Astrocyte (in vitro differentiated cells and primary cell): ENCODE data around the gene KCNQ1. TPM values are rescaled to one million over a fixed set of nuclear protein-coding genes. Genes with fewer than 3 reads are reported as not detected.

Experiments
- DNase-seq: peaks from one replicate; pipeline ENCODE4 v3.0.0-alpha.2; 2010; ENCODE audit warnings: low read depth
- FAIRE-seq: peaks from 2 replicates; lab custom pipeline; 2011; peaks lifted over from hg19 to GRCh38; lab: Jason Lieb, UNC
- H2AFZ ChIP-seq: 2 replicates; pipeline ENCODE4 v1.6.0; 2012; ENCODE audit warnings: low read depth, low read length, inconsistent platforms
- H3K27ac ChIP-seq: 2 replicates; pipeline ENCODE4 v1.5.1; 2011; ENCODE audit warnings: low read depth, low read length, inconsistent platforms
- H3K27me3 ChIP-seq: 2 replicates; pipeline ENCODE4 v1.6.0; 2011; ENCODE audit warnings: low read length, inconsistent platforms; ENCODE audit not compliant: insufficient read depth
- H3K36me3 ChIP-seq: 2 replicates; pipeline ENCODE4 v1.5.1; 2011; ENCODE audit warnings: low read length, inconsistent platforms; ENCODE audit not compliant: insufficient read depth
- H3K4me1 ChIP-seq: 2 replicates; pipeline ENCODE4 v1.5.1; 2011; ENCODE audit warnings: low read length, inconsistent platforms; ENCODE audit not compliant: insufficient read depth
- H3K4me2 ChIP-seq: 2 replicates; pipeline ENCODE4 v1.6.0; 2012; ENCODE audit warnings: low read length, inconsistent platforms
- H3K4me3 ChIP-seq: 2 replicates; pipeline ENCODE4 v1.5.1; 2011; ENCODE audit warnings: low read depth, mild to moderate bottlenecking, low read length, inconsistent platforms; ENCODE audit not compliant: insufficient read depth
- H3K79me2 ChIP-seq: 2 replicates; pipeline ENCODE4 v1.6.0; 2012; ENCODE audit warnings: mild to moderate bottlenecking, low read length, inconsistent platforms; ENCODE audit not compliant: insufficient read depth
- H3K9ac ChIP-seq: 2 replicates; pipeline ENCODE4 v1.6.0; 2012; ENCODE audit warnings: mild to moderate bottlenecking, low read length, inconsistent platforms
- H3K9me3 ChIP-seq: 2 replicates; pipeline ENCODE4 v1.5.1; 2012; ENCODE audit warnings: low read depth, mild to moderate bottlenecking, low read length, inconsistent platforms; ENCODE audit not compliant: insufficient read depth
- H4K20me1 ChIP-seq: 2 replicates; pipeline ENCODE4 v1.6.0; 2012; ENCODE audit warnings: low read length, inconsistent platforms; ENCODE audit not compliant: insufficient read depth
- H3K27ac Mint-ChIP-seq: one replicate; pipeline ENCODE4 v1.8.0; 2021; ENCODE audit warnings: mild to moderate bottlenecking, mixed read lengths; ENCODE audit not compliant: unreplicated experiment
- H3K27me3 Mint-ChIP-seq: one replicate; pipeline ENCODE4 v1.8.0; 2021; ENCODE audit warnings: low read depth, mixed read lengths; ENCODE audit not compliant: unreplicated experiment
- H3K36me3 Mint-ChIP-seq: one replicate; pipeline ENCODE4 v1.8.0; 2021; ENCODE audit warnings: low read depth, mixed read lengths; ENCODE audit not compliant: unreplicated experiment
- H3K4me1 Mint-ChIP-seq: one replicate; pipeline ENCODE4 v1.8.0; 2021; ENCODE audit warnings: low read depth, mixed read lengths; ENCODE audit not compliant: unreplicated experiment
- H3K4me3 Mint-ChIP-seq: one replicate; pipeline ENCODE4 v1.8.0; 2021; ENCODE audit warnings: mild to moderate bottlenecking, moderate library complexity, mixed read lengths; ENCODE audit not compliant: unreplicated experiment
- H3K9me3 Mint-ChIP-seq: one replicate; pipeline ENCODE4 v1.8.0; 2021; ENCODE audit warnings: mild to moderate bottlenecking, mixed read lengths; ENCODE audit not compliant: unreplicated experiment
- EZH2 ChIP-seq: IDR thresholded peaks from 2 replicates; pipeline ENCODE4 v1.6.1; 2012; ENCODE audit warnings: mild to moderate bottlenecking, low read length, inconsistent platforms; ENCODE audit not compliant: insufficient read depth
- total RNA-seq: library from RNA; stranded (reverse); gene quantifications from 2 replicates; pipeline ENCODE4 v1.2.1, GENCODE V29; 2021
- TF ChIP-seq, protein P1 (sequence below): IDR thresholded peaks from 2 replicates; pipeline ENCODE4 v1.5.1; 2011; ENCODE audit warnings: low read depth, mild to moderate bottlenecking, inconsistent platforms, low read length, moderate library complexity; ENCODE audit not compliant: insufficient read depth

KCNQ1 gene
- total RNA-seq, 1 donor from 2014 or later = not detected

DNA sequence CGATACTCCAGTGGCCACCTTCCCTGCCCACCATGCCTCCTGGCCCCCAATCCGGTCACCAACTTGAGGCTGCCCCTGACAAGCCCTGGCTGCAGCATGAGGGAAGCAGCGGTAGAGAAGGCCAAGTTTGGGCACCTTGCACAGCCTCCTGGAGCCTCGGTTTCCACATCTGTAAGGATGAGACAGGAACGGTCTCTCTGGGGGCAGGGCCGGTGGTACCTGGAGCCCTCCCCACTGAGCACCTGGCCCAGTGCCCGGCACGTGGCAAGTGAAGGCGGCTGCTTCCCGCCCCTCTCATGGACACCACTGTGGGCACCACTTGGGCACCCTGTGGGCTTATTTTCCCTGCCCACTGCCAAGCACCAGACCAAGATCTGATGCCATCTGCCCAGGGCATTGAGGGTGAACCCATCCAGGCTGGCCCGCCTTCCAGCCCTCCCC, 363.0 kb downstream of the KCNQ1 start:
- peak overlapping the region; percentile 51 for H3K4me2 ChIP-seq
- peaks cover 2% of the 10 kb centered on the region for H3K4me1 ChIP-seq
- peaks cover 4% of the 10 kb centered on the region for H3K9me3 ChIP-seq
- Mint-ChIP-seq H3K36me3 (no peaks in the 10 kb centered on the region), H3K27ac (no peak overlapping the region), H3K4me1 (peaks cover 3% of the 10 kb centered on the region), H3K27me3 (peaks cover 61% of the 10 kb centered on the region), H3K4me3 (no peak overlapping the region), H3K9me3 (peaks cover 12% of the 10 kb centered on the region)
- DNase-seq = no peak
- H3K9ac ChIP-seq = no peak overlapping the region
- H4K20me1 ChIP-seq = no peaks in the 10 kb centered on the region
- H3K27ac ChIP-seq = no peak overlapping the region
- FAIRE-seq = no peak
- H3K4me3 ChIP-seq = no peak overlapping the region
- TF ChIP-seq, protein P1, sequence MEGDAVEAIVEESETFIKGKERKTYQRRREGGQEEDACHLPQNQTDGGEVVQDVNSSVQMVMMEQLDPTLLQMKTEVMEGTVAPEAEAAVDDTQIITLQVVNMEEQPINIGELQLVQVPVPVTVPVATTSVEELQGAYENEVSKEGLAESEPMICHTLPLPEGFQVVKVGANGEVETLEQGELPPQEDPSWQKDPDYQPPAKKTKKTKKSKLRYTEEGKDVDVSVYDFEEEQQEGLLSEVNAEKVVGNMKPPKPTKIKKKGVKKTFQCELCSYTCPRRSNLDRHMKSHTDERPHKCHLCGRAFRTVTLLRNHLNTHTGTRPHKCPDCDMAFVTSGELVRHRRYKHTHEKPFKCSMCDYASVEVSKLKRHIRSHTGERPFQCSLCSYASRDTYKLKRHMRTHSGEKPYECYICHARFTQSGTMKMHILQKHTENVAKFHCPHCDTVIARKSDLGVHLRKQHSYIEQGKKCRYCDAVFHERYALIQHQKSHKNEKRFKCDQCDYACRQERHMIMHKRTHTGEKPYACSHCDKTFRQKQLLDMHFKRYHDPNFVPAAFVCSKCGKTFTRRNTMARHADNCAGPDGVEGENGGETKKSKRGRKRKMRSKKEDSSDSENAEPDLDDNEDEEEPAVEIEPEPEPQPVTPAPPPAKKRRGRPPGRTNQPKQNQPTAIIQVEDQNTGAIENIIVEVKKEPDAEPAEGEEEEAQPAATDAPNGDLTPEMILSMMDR = no peak
- TF ChIP-seq EZH2 = no peak
- H3K79me2 ChIP-seq = no peaks in the 10 kb centered on the region
- H3K27me3 ChIP-seq = peaks cover 31% of the 10 kb centered on the region
- peak overlapping the region; percentile 56 for H2AFZ ChIP-seq
- no peaks in the 10 kb centered on the region for H3K36me3 ChIP-seq

DNA sequence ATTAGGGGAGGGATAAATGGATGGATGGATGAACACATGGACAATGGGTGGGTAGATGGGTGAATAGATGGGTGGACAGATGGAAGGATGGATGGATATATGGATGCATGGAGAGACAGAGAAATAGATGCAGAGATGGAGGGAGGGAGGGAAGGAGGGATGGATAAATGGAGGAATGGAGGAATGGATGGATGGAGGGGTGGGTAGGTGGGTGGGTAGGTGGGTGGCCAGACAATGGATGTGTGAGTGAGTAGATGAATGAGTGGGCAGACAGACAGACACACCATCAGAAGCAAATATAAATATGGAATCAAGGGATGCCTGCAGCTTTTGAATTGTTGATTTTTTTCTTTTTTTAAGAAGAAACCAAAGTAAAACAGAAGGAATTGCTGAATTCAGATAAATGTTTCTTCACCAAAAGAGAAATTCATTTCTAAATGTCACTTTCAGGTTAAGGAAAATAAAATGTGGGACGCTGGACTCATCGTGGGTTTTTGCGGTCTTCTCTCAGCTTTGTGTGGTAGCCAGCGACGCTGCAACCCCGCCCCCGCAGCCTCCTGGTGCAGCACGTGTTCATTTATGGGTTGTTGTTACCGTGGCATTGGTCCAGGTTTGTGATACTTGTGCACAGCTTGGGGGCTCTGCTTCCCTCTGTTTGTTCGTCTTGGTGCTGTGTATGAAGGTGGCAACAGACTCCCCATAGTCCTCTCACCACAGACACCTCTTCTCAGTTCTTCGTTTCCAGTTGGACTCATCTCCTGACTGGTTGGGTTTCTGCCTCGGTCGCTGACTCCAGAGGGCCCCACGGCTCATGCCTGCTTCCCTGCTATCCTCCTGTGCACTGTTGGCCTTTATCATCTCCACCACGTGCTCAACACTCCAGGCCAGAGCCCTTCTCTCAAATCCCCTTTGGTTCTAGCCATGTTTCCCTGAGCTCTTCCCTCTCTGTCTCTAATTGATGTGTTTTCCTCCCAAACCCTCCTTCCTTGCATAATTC, 364.3 kb downstream of the KCNQ1 start:
- H3K4me3 ChIP-seq = no peak overlapping the region
- FAIRE-seq = no peak
- no peaks in the 10 kb centered on the region for H3K36me3 ChIP-seq
- no peak overlapping the region for H2AFZ ChIP-seq
- peaks cover 69% of the 10 kb centered on the region for H3K27me3 Mint-ChIP-seq
- no peak overlapping the region for H3K4me2 ChIP-seq
- H3K9ac ChIP-seq = no peak overlapping the region
- no peaks in the 10 kb centered on the region for H4K20me1 ChIP-seq
- DNase-seq = no peak
- H3K27ac Mint-ChIP-seq = no peak overlapping the region
- no peaks in the 10 kb centered on the region for H3K79me2 ChIP-seq
- no peak overlapping the region for H3K27ac ChIP-seq
- H3K27me3 ChIP-seq = peaks cover 31% of the 10 kb centered on the region
- H3K4me1 Mint-ChIP-seq = peaks cover 3% of the 10 kb centered on the region
- no peak overlapping the region for H3K4me3 Mint-ChIP-seq
- peaks cover 17% of the 10 kb centered on the region for H3K9me3 Mint-ChIP-seq
- peaks cover 8% of the 10 kb centered on the region for H3K4me1 ChIP-seq
- TF ChIP-seq EZH2 = no peak
- H3K9me3 ChIP-seq = peaks cover 4% of the 10 kb centered on the region
- H3K36me3 Mint-ChIP-seq = no peaks in the 10 kb centered on the region

DNA sequence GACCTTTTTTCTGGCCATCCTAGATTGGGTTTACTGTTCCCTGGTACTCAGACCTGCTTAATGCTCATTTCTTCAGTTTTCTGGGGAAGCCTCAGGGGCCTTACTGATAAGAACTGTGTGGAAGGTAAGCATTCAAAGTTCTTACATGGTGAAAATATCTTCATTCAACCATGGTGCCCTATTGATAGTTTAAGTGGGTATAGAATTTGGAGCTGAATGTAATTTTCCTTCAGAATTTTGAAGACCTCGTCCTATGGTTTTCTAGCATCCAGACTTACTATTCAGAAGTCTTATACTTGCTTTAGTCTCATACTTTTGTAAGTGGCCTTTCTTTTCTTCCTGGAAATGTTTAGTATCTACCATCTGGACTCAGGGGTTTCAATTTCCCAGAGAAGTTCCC, 365.0 kb downstream of the KCNQ1 start:
- peaks cover 25% of the 10 kb centered on the region for H3K27me3 ChIP-seq

More for the DNA sequence above, 365.0 kb downstream of the KCNQ1 start:
- H3K27ac ChIP-seq = no peak overlapping the region
- no peak overlapping the region for H3K4me3 ChIP-seq
- H3K27ac Mint-ChIP-seq = no peak overlapping the region
- no peak overlapping the region for H2AFZ ChIP-seq
- H3K79me2 ChIP-seq = no peaks in the 10 kb centered on the region
- FAIRE-seq = no peak
- no peak overlapping the region for H3K4me3 Mint-ChIP-seq
- H3K27me3 Mint-ChIP-seq = peaks cover 62% of the 10 kb centered on the region
- H3K9me3 ChIP-seq = peaks cover 4% of the 10 kb centered on the region
- H3K36me3 Mint-ChIP-seq = no peaks in the 10 kb centered on the region
- peaks cover 1% of the 10 kb centered on the region for H3K4me1 Mint-ChIP-seq
- H3K9me3 Mint-ChIP-seq = peaks cover 17% of the 10 kb centered on the region
- TF ChIP-seq, protein P1 = no peak
- no peak for TF ChIP-seq EZH2
- H3K36me3 ChIP-seq = no peaks in the 10 kb centered on the region
- H3K4me2 ChIP-seq = no peak overlapping the region
- peaks cover 8% of the 10 kb centered on the region for H3K4me1 ChIP-seq
- H4K20me1 ChIP-seq = no peaks in the 10 kb centered on the region
- H3K9ac ChIP-seq = no peak overlapping the region
- DNase-seq = no peak
